GM19468 (cell line): ENCODE measurements around the gene CCDC85C.

ENCODE experiments used
- ATAC-seq: cut with Tn5 transposase; IDR thresholded peaks from one replicate; pipeline ENCODE4 v1.9.1; 2021; ENCODE audit warnings: mild to moderate bottlenecking, moderate library complexity, moderate number of reproducible peaks; ENCODE audit not compliant: unreplicated experiment; ENCODE audit errors: extremely low read depth

The CCDC85C gene

GRCh38 chr14:99575043-99576023 is 28.7 kb downstream of the CCDC85C start:
- ATAC-seq: no peak

- ATAC-seq: no peak
These were observed 29.7 kb downstream of the CCDC85C start for GRCh38 chr14:99574099-99574880.

GRCh38 chr14:99573436-99574098 is 30.4 kb downstream of the CCDC85C start:
- no peak for ATAC-seq

- ATAC-seq: no peak
These were observed 31.0 kb downstream of the CCDC85C start for GRCh38 chr14:99573000-99573330.

GRCh38 chr14:99572173-99572999 is 31.6 kb downstream of the CCDC85C start:
- ATAC-seq: no peak

GRCh38 chr14:99571303-99571986 is 32.6 kb downstream of the CCDC85C start:
- ATAC-seq: no peak

- no peak for ATAC-seq
These were observed 33.3 kb downstream of the CCDC85C start for GRCh38 chr14:99570544-99571302.

- ATAC-seq: no peak
These were observed 34.1 kb downstream of the CCDC85C start for GRCh38 chr14:99569725-99570543.

GRCh38 chr14:99568567-99569560 is 35.1 kb downstream of the CCDC85C start:
- no peak for ATAC-seq

- ATAC-seq: no peak
These were observed 37.3 kb downstream of the CCDC85C start for GRCh38 chr14:99566390-99567354.

GRCh38 chr14:99566009-99566389 is 38.0 kb downstream of the CCDC85C start:
- no peak for ATAC-seq

- no peak for ATAC-seq
These were observed 38.6 kb downstream of the CCDC85C start for GRCh38 chr14:99565383-99565782.

- no peak for ATAC-seq
These were observed 39.1 kb downstream of the CCDC85C start for GRCh38 chr14:99564926-99565259.

GRCh38 chr14:99564256-99564925 is 39.6 kb downstream of the CCDC85C start:
- ATAC-seq: no peak

- no peak for ATAC-seq
These were observed 40.3 kb downstream of the CCDC85C start for GRCh38 chr14:99563749-99564129.
